Activated CD8-positive, alpha-beta T cell treated with anti-CD3 and anti-CD28 coated beads for 36 hours (primary cell): ENCODE data around the gene HELZ. TPM values are rescaled to one million over a fixed set of nuclear protein-coding genes. Genes with fewer than 3 reads are reported as not detected.

Experiments
- ATAC-seq: fragments of 200-7000 bp; cut with Tn5 transposase; one replicate; pipeline ENCODE4 v1.10.0; 2021; ENCODE audit warnings: mild to moderate bottlenecking, moderate library complexity
- CTCF ChIA-PET: fragments of 350-600 bp; sonication (Branson Sonifier 250); formaldehyde crosslinking; loops from one replicate; lab custom pipeline; 2021; ENCODE audit warnings: antibody characterized with exemption; lab: Charles Lee
- POLR2A ChIA-PET: fragments of 350-600 bp; sonication (Branson Sonifier 250); formaldehyde crosslinking; loops from one replicate; lab custom pipeline; 2021; ENCODE audit warnings: antibody characterized with exemption; lab: Charles Lee
- DNase-seq: peaks from one replicate; pipeline ENCODE4 v3.0.0-alpha.2; 2020
- H3K27ac Mint-ChIP-seq: one replicate; pipeline ENCODE4 v1.8.0; 2021; ENCODE audit warnings: mild to moderate bottlenecking, mixed read lengths
- H3K27me3 Mint-ChIP-seq: one replicate; pipeline ENCODE4 v1.8.0; 2021; ENCODE audit warnings: mixed read lengths
- H3K36me3 Mint-ChIP-seq: one replicate; pipeline ENCODE4 v1.8.0; 2021; ENCODE audit warnings: low read depth, mixed read lengths
- H3K4me1 Mint-ChIP-seq: one replicate; pipeline ENCODE4 v1.8.0; 2021; ENCODE audit warnings: low read depth, mixed read lengths
- H3K4me3 Mint-ChIP-seq: one replicate; pipeline ENCODE4 v1.8.0; 2021; ENCODE audit warnings: mild to moderate bottlenecking, moderate library complexity, mixed read lengths
- H3K9me3 Mint-ChIP-seq: one replicate; pipeline ENCODE4 v1.8.0; 2021; ENCODE audit warnings: mixed read lengths
- CTCF ChIP-seq: fragments of 200-600 bp; IDR thresholded peaks from one replicate; pipeline ENCODE4 v1.8.0; 2022; ENCODE audit warnings: antibody characterized with exemption, mild to moderate bottlenecking
- intact Hi-C: fragments of 100-400 bp; cut with micrococcal nuclease; formaldehyde crosslinking; loops from one replicate; pipeline ENCODE4 v1.10.0; 2022
- total RNA-seq, 2 experiments: library from RNA; stranded (reverse); gene quantifications; one replicate each; pipeline ENCODE4 v1.2.3, GENCODE V29; 2021

HELZ gene
- total RNA-seq, 2 experiments from 2014 or later = 74.4 to 74.9 TPM

- H3K9me3 Mint-ChIP-seq = peaks cover 12% of the 10 kb centered on the region
- ATAC-seq (no peak), DNase-seq (no peak)
- ChIA-PET CTCF (no interaction called here), POLR2A (no interaction called here)
- TF ChIP-seq CTCF = no peak
- H3K4me3 Mint-ChIP-seq = no peak overlapping the region
- intact Hi-C loops = no loop called here
- no peaks in the 10 kb centered on the region for H3K4me1 Mint-ChIP-seq
- peaks cover 7% of the 10 kb centered on the region for H3K36me3 Mint-ChIP-seq
- H3K27me3 Mint-ChIP-seq = peaks cover 2% of the 10 kb centered on the region
- H3K27ac Mint-ChIP-seq = no peak overlapping the region
Measured at GRCh38 chr17:67044940-67045339, 200.1 kb downstream of the HELZ start.

- Mint-ChIP-seq H3K4me3 (no peak within 1 kb of the TSS), H3K4me1 (no peaks in the 10 kb centered on the region), H3K9me3 (peaks cover 8% of the 10 kb centered on the region), H3K36me3 (peaks cover 7% of the 10 kb centered on the region), H3K27ac (no peak within 1 kb of the TSS), H3K27me3 (peaks cover 2% of the 10 kb centered on the region)
- no peak for TF ChIP-seq CTCF
- DNase-seq (no peak), ATAC-seq (no peak)
- ChIA-PET POLR2A (no interaction called here), CTCF (no interaction called here)
- intact Hi-C loops = no loop called here
Measured at GRCh38 chr17:67044016-67044772, 200.8 kb downstream of the HELZ start, which contains the start of gene CACNG1. TSS of gene CACNG1 (plus strand) at chr17:67044554. CDS start at chr17:67044661, 107 bp downstream.

GRCh38 chr17:67043283-67043682, 201.7 kb downstream of the HELZ start:
- TF ChIP-seq CTCF = no peak
- intact Hi-C loops = no loop called here
- H3K4me3 Mint-ChIP-seq = no peak overlapping the region
- peaks cover under 1% of the 10 kb centered on the region for H3K9me3 Mint-ChIP-seq
- POLR2A ChIA-PET = interaction anchor here (1.0 kb wide), 1 partner anchor 15 kb away, joined by 3 read pairs; no protein-coding TSS in a partner anchor
- ATAC-seq = no peak
- no peak for DNase-seq
- peaks cover 3% of the 10 kb centered on the region for H3K36me3 Mint-ChIP-seq
- no peaks in the 10 kb centered on the region for H3K4me1 Mint-ChIP-seq
- CTCF ChIA-PET = no interaction called here
- H3K27ac Mint-ChIP-seq = no peak overlapping the region
- H3K27me3 Mint-ChIP-seq = peaks cover 2% of the 10 kb centered on the region

GRCh38 chr17:67041941-67042899, 202.8 kb downstream of the HELZ start:
- no peak for ATAC-seq
- Mint-ChIP-seq H3K27ac (no peak overlapping the region), H3K4me3 (no peak overlapping the region), H3K27me3 (peaks cover 2% of the 10 kb centered on the region), H3K9me3 (no peaks in the 10 kb centered on the region), H3K36me3 (no peaks in the 10 kb centered on the region), H3K4me1 (no peaks in the 10 kb centered on the region)
- intact Hi-C loops = no loop called here
- TF ChIP-seq CTCF = no peak
- ChIA-PET CTCF (no interaction called here), POLR2A (interaction anchor here (0.6 to 1.0 kb wide), 2 partner anchors 16 to 58 kb away, joined by 3 read pairs; no protein-coding TSS in a partner anchor)
- DNase-seq = no peak
